SK-N-SH (cell line): ENCODE measurements around the gene CPTP. TPM values are rescaled to one million over a fixed set of nuclear protein-coding genes. Genes with fewer than 3 reads are reported as not detected.

Source experiments
- CTCF ChIA-PET: fragments of 300-600, 350-600 bp; formaldehyde crosslinking; extraction: SDS; loops from one replicate; lab custom pipeline; 2021; lab: Yijun Ruan, JAX
- POLR2A ChIA-PET: fragments of 350-600 bp; sonication (Branson Sonifier 250); formaldehyde crosslinking; extraction: SDS; loops from one replicate; lab custom pipeline; 2020; ENCODE audit warnings: antibody characterized with exemption, inconsistent platforms; lab: Yijun Ruan, JAX
- DNase-seq: peaks from one replicate; pipeline ENCODE4 v3.0.0; 2012
- H2AFZ ChIP-seq: fragments of 200-600 bp; sonication (generic); 2 replicates; pipeline ENCODE4 v1.8.1; 2016; ENCODE audit warnings: antibody characterized with exemption, mild to moderate bottlenecking, low read depth
- H3F3A ChIP-seq: fragments of 200-600 bp; sonication (generic); replicated peaks from 2 replicates; pipeline ENCODE3; 2016; ENCODE audit warnings: antibody characterized with exemption, mild to moderate bottlenecking; ENCODE audit not compliant: insufficient read depth
- H3K27ac ChIP-seq, 2 experiments: fragments of 200-500 bp in 1 of 2; fragments of 200-600 bp in 1 of 2; sonication (Bioruptor generic) in 1 of 2; sonication (generic), shearing (Covaris generic) in 1 of 2; 2 replicates each; pipeline versions ENCODE4 v1.5.1 to v1.6.1; 2014 to 2016; ENCODE audit warnings: low read depth in 2 of 2, inconsistent platforms in 1 of 2, low read length in 1 of 2, mild to moderate bottlenecking in 1 of 2, mixed read lengths in 1 of 2
- H3K27me3 ChIP-seq: fragments of 200-600 bp; sonication (generic), shearing (Covaris generic); 2 replicates; pipeline ENCODE4 v1.6.1; 2016; ENCODE audit warnings: mixed run types; ENCODE audit not compliant: insufficient read depth
- H3K36me3 ChIP-seq, 2 experiments: fragments of 200-500 bp in 1 of 2; fragments of 200-600 bp in 1 of 2; sonication (Bioruptor generic) in 1 of 2; sonication (generic) in 1 of 2; replicated peaks in 1 of 2; 2 replicates each; pipeline versions ENCODE3 to v1.5.1; 2014 to 2016; ENCODE audit warnings: low read length in 1 of 2, mild to moderate bottlenecking in 1 of 2; ENCODE audit not compliant: insufficient read depth in 2 of 2, control insufficient read depth in 1 of 2
- H3K4me1 ChIP-seq, 2 experiments: fragments of 200-500 bp in 1 of 2; fragments of 200-600 bp in 1 of 2; sonication (Bioruptor generic) in 1 of 2; sonication (generic), shearing (Covaris generic) in 1 of 2; 2 replicates each; pipeline versions ENCODE4 v1.5.1 to v1.6.1; 2014 to 2016; ENCODE audit warnings: low read depth in 1 of 2, low read length in 1 of 2, mixed run types in 1 of 2; ENCODE audit not compliant: insufficient read depth in 2 of 2, control insufficient read depth in 1 of 2
- H3K4me2 ChIP-seq: fragments of 200-600 bp; sonication (generic), shearing (Covaris generic); 2 replicates; pipeline ENCODE4 v1.6.1; 2017; ENCODE audit warnings: mixed run types
- H3K4me3 ChIP-seq, 2 experiments: fragments of 200-500 bp in 1 of 2; fragments of 200-600 bp in 1 of 2; sonication (Bioruptor generic) in 1 of 2; sonication (generic), shearing (Covaris generic) in 1 of 2; 2 replicates each; pipeline versions ENCODE4 v1.5.1 to v1.8.1; 2014 to 2016; ENCODE audit warnings: low read depth in 2 of 2, inconsistent platforms in 1 of 2, low read length in 1 of 2, mild to moderate bottlenecking in 1 of 2, mixed read lengths in 1 of 2, moderate library complexity in 1 of 2
- H3K79me2 ChIP-seq: fragments of 200-600 bp; sonication (generic); 2 replicates; pipeline ENCODE4 v1.8.1; 2017; ENCODE audit warnings: mild to moderate bottlenecking; ENCODE audit not compliant: insufficient read depth
- H3K9ac ChIP-seq: fragments of 200-600 bp; sonication (generic); 2 replicates; pipeline ENCODE4 v1.6.1; 2017; ENCODE audit warnings: mixed run types
- H3K9me2 ChIP-seq: fragments of 200-600 bp; sonication (generic); 2 replicates; pipeline ENCODE4 v1.6.1; 2017; ENCODE audit warnings: mixed run types
- H3K9me3 ChIP-seq: fragments of 200-600 bp; sonication (generic); 2 replicates; pipeline ENCODE4 v1.6.1; 2017; ENCODE audit warnings: mixed run types, mild to moderate bottlenecking, moderate library complexity
- H4K20me1 ChIP-seq: fragments of 200-600 bp; sonication (generic); 2 replicates; pipeline ENCODE4 v1.6.1; 2017; ENCODE audit warnings: mild to moderate bottlenecking, mixed run types; ENCODE audit not compliant: insufficient read depth
- CHD2 ChIP-seq: fragments of 150-350 bp; IDR thresholded peaks from 2 replicates; pipeline ENCODE4 v1.6.1; 2018; ENCODE audit warnings: low read length; ENCODE audit not compliant: partially characterized antibody
- ELF1 ChIP-seq: IDR thresholded peaks from 2 replicates; pipeline ENCODE4 v1.4.0; 2012
- EP300 ChIP-seq, 2 experiments: IDR thresholded peaks; 2 replicates each; pipeline versions ENCODE4 v1.4.0 to v1.6.1; 2012; ENCODE audit warnings: borderline replicate concordance in 1 of 2, low read depth in 1 of 2, low read length in 1 of 2
- EZH2phosphoT487 ChIP-seq: fragments of 200-600 bp; sonication (generic); IDR thresholded peaks from 2 replicates; pipeline ENCODE4 v1.6.1; 2017; ENCODE audit warnings: low read depth, mixed run types, mild to moderate bottlenecking, antibody characterized with exemption, moderate library complexity, borderline replicate concordance
- FOXJ3 ChIP-seq: sonication (generic); formaldehyde crosslinking; IDR thresholded peaks from 2 replicates; pipeline ENCODE4 v1.5.1; 2020; ENCODE audit warnings: mild to moderate bottlenecking, missing genetic modification reagents
- FOXM1 ChIP-seq: IDR thresholded peaks from 2 replicates; pipeline ENCODE4 v1.4.0; 2012; ENCODE audit warnings: low read depth, mild to moderate bottlenecking
- GABPA ChIP-seq: IDR thresholded peaks from 2 replicates; pipeline ENCODE4 v1.4.0; 2012; ENCODE audit warnings: low read depth, mild to moderate bottlenecking
- JUND ChIP-seq: IDR thresholded peaks from 2 replicates; pipeline ENCODE4 v1.4.0; 2012
- MAX ChIP-seq: IDR thresholded peaks from 2 replicates; pipeline ENCODE4 v1.4.0; 2012; ENCODE audit warnings: low read depth
- MEF2A ChIP-seq: IDR thresholded peaks from 2 replicates; pipeline ENCODE4 v1.4.0; 2012; ENCODE audit warnings: low read depth, borderline replicate concordance
- MXI1 ChIP-seq: IDR thresholded peaks from 2 replicates; pipeline ENCODE4 v1.6.1; 2012; ENCODE audit warnings: mild to moderate bottlenecking, low read depth, low read length, improper control_type of control experiment
- NFIC ChIP-seq: IDR thresholded peaks from 2 replicates; pipeline ENCODE4 v1.4.0; 2012; ENCODE audit warnings: borderline replicate concordance
- NRF1 ChIP-seq: IDR thresholded peaks from 2 replicates; pipeline ENCODE4 v1.6.1; 2012; ENCODE audit warnings: low read depth, mild to moderate bottlenecking, low read length
- PBX3 ChIP-seq: IDR thresholded peaks from 2 replicates; pipeline ENCODE4; 2012
- POLR2AphosphoS5 ChIP-seq: IDR thresholded peaks from 2 replicates; pipeline ENCODE4 v1.6.1; 2012; ENCODE audit warnings: low read depth, low read length
- RAD21 ChIP-seq: IDR thresholded peaks from 2 replicates; pipeline ENCODE4 v1.6.1; 2012; ENCODE audit warnings: mild to moderate bottlenecking, low read length
- RCOR1 ChIP-seq: fragments of 150-350 bp; IDR thresholded peaks from 2 replicates; pipeline ENCODE4 v1.6.1; 2017; ENCODE audit warnings: antibody characterized with exemption, low read length
- REST ChIP-seq: IDR thresholded peaks from 2 replicates; pipeline ENCODE4 v1.6.1; 2012; ENCODE audit warnings: mild to moderate bottlenecking, low read depth, low read length, moderate library complexity
- RFX5 ChIP-seq: IDR thresholded peaks from 2 replicates; pipeline ENCODE4 v1.6.1; 2012; ENCODE audit warnings: mild to moderate bottlenecking, improper control_type of control experiment, low read length
- SIN3A ChIP-seq: IDR thresholded peaks from 2 replicates; pipeline ENCODE4 v1.6.1; 2012; ENCODE audit warnings: low read depth, mild to moderate bottlenecking, low read length, moderate library complexity, borderline replicate concordance
- TAF1 ChIP-seq: IDR thresholded peaks from 2 replicates; pipeline ENCODE4 v1.6.1; 2012; ENCODE audit warnings: low read depth, mild to moderate bottlenecking, low read length, moderate library complexity, borderline replicate concordance
- TCF12 ChIP-seq: IDR thresholded peaks from 2 replicates; pipeline ENCODE4 v1.4.0; 2012
- TEAD4 ChIP-seq: IDR thresholded peaks from 2 replicates; pipeline ENCODE4 v1.4.0; 2012; ENCODE audit warnings: mild to moderate bottlenecking, borderline replicate concordance; ENCODE audit not compliant: insufficient read depth
- USF1 ChIP-seq: IDR thresholded peaks from 2 replicates; pipeline ENCODE4 v1.4.0; 2012; ENCODE audit warnings: low read depth, borderline replicate concordance
- USF2 ChIP-seq: fragments of 150-350 bp; IDR thresholded peaks from 2 replicates; pipeline ENCODE4 v1.6.1; 2017; ENCODE audit warnings: antibody characterized with exemption, low read length, low read depth, borderline replicate concordance
- YY1 ChIP-seq: IDR thresholded peaks from 2 replicates; pipeline ENCODE4 v1.4.0; 2012; ENCODE audit warnings: low read depth, mild to moderate bottlenecking
- WGBS: methylation state at CpG from one replicate; pipeline ENCODE4 v1.1.6; 2017; ENCODE audit warnings: low lambda C conversion rate; 5-methylcytosine and 5-hydroxymethylcytosine counted together
- polyA plus RNA-seq, 3 experiments: library from polyadenylated mRNA; depleted of rRNA; stranded (reverse); fragments of >200 nt; gene quantifications; 2 replicates each; pipeline ENCODE4 v1.2.3, GENCODE V29; 2012

Gene CPTP
- polyA plus RNA-seq, 1 of the 3 experiments (the other 2 are of a cell fraction) = 13.4 TPM

- TF ChIP-seq USF1 = no peak
- no peak for TF ChIP-seq USF2
- no peak for TF ChIP-seq MEF2A
- TF ChIP-seq POLR2AphosphoS5 = no peak
These were observed 7.2 kb upstream of the CPTP start (continued) for GRCh38 chr1:1317420-1317819.

- Histone ChIP-seq H3K27me3 (no peaks in the 10 kb centered on the region), H3F3A (peaks cover 14% of the 10 kb centered on the region), H3K9me3 (no peaks in the 10 kb centered on the region), H3K9me2 (no peaks in the 10 kb centered on the region), H3K27ac (peak overlapping the region in 1 of 2 experiments; percentile 86; a peak in 2 of 4 replicates), H3K79me2 (peaks cover 73% of the 10 kb centered on the region), H4K20me1 (peaks cover 56% of the 10 kb centered on the region), H3K36me3 (peaks cover 12 to 52% of the 10 kb centered on the region in 2 experiments), H3K4me3 (no peak overlapping the region), H3K9ac (peak overlapping the region; percentile 10; the same call in 1 of the 2 replicates), H3K4me2 (peak overlapping the region; percentile 44; the same call in 1 of the 2 replicates), H3K4me1 (peaks cover 4 to 8% of the 10 kb centered on the region in 2 experiments; a peak in 2 of 4 replicates), H2AFZ (no peak overlapping the region)
- CTCF ChIA-PET = interaction anchor here (1.0 kb wide), 1 partner anchor 8 kb away, joined by 3 read pairs; no protein-coding TSS in a partner anchor
- 43% methylated on average over 9 of the region's 9 CpGs for WGBS
- POLR2A ChIA-PET = no interaction called here
- no peak for DNase-seq
- TF ChIP-seq RFX5 (no peak), YY1 (no peak), EZH2phosphoT487 (no peak), RCOR1 (no peak), ELF1 (no peak), NRF1 (no peak), REST (no peak), EP300 (IDR thresholded peaks at IDR 0.05; ENCODE audit: borderline replicate concordance in 1 of 2, low read depth in 1 of 2, low read length in 1 of 2) (no peak), CHD2 (no peak), MAX (no peak), GABPA (no peak), JUND (peak; percentile 64; the same call in 1 of the 2 replicates), FOXM1 (no peak), NFIC (peak; percentile 58), FOXJ3 (CRISPR knock-in tag) (no peak), TCF12 (peak; percentile 29; the same call in 1 of the 2 replicates), MXI1 (no peak), PBX3 (no peak), RAD21 (no peak), TAF1 (no peak), TEAD4 (no peak), SIN3A (0 out of 2 replicates have a peak, but pooled peaks have one; percentile 43), USF1 (no peak)
These were observed 6.4 kb upstream of the CPTP start for GRCh38 chr1:1318131-1318652.
